DMS114 treated with DMSO at 0.1 percent for 48 hours (cell line): ENCODE results near the gene SLC35B1.
"Not testable (repeated sequence)": the region's sequence is repeated elsewhere in the genome, so short reads cannot be mapped to it uniquely, and the experiment has no call there.

Experiments
- DNase-seq: peaks from one replicate; lab custom pipeline; 2025; ENCODE audit not compliant: unreplicated experiment; lab: John Stamatoyannopoulos, UW

The SLC35B1 gene

DNA sequence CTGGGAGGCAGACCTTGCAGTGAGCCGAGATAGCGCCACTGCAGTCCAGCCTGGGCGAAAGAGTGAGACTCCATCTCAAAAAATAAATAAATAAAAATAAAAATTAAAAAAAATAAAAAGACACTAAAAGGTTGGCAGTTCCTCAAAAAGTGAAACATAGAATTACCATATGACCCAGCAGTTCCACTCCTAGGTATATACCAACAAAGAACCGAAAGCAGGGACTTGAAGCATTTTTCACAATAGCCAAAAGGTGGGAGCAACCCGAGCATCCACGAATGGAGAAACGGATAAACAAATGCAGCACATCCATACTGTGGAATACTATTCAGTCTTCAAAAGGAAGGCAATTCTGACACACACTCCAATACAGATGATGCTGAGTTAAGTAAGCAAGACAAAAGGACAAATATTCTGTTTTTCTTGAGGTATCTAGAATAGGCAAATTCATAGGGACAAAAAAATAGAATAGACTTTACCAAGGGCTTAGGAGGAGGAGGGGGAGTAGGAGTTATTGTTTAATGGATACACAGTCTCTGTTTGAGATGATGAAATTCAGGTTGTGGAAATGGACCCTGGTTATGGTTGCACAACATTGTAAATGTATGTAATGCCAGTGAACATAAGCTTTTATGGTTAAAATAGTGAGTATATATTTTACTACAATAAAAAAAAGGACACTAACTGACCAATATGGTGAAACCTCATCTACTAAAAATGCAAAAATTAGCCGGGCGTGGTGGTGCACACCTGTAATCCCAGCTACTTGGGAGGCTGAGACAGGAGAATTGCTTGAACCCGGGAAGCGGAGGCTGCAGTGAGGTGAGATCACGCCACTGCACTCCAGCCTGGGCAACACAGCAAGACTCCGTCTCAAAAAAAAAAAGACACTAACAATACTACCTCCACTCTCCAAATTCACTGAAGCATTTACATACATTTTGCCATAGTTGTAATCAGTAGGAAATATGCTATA is 27.0 kb upstream of the SLC35B1 start:
- DNase-seq = no peak

GRCh38 chr17:49731435-49731831 is 23.7 kb upstream of the SLC35B1 start:
- no peak for DNase-seq

- no peak for DNase-seq
These were observed 23.1 kb upstream of the SLC35B1 start for GRCh38 chr17:49730785-49731434.

GRCh38 chr17:49730078-49730784 is 22.5 kb upstream of the SLC35B1 start:
- DNase-seq = no peak

- no peak for DNase-seq
These were observed 21.3 kb upstream of the SLC35B1 start for GRCh38 chr17:49729069-49729468.

GRCh38 chr17:49728425-49728824 is 20.7 kb upstream of the SLC35B1 start:
- no peak for DNase-seq

GRCh38 chr17:49727380-49727779 is 19.6 kb upstream of the SLC35B1 start:
- no peak for DNase-seq

GRCh38 chr17:49725452-49726130 is 17.8 kb upstream of the SLC35B1 start:
- DNase-seq = no peak

GRCh38 chr17:49724552-49724951 is 16.8 kb upstream of the SLC35B1 start:
- not testable (repeated sequence) for DNase-seq

GRCh38 chr17:49723423-49723822 is 15.7 kb upstream of the SLC35B1 start:
- DNase-seq = no peak

DNA sequence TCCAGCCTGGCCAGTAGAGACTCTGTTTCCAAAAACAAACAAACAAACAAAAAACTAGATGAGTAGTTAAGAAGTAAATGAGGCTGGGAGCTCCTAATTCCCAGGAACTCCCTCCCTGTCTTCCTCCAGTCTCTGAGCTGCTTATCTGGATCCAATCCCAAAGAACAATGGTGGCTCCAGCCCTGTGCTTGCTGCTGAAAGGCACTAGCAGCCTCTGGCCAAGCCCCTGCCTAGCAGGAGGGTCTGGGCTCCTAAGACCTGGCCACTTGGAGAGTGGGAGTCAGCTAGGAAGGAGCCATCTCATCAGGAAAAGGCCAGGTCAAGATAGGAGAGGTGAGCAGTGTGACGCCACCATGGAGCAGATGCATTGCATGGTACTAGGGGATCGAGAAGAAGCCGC is 14.3 kb upstream of the SLC35B1 start:
- DNase-seq = no peak

- DNase-seq = no peak
These were observed 9.7 kb upstream of the SLC35B1 start for GRCh38 chr17:49717371-49717861.

- DNase-seq = no peak
These were observed 9.1 kb upstream of the SLC35B1 start for GRCh38 chr17:49716668-49717364.

DNA sequence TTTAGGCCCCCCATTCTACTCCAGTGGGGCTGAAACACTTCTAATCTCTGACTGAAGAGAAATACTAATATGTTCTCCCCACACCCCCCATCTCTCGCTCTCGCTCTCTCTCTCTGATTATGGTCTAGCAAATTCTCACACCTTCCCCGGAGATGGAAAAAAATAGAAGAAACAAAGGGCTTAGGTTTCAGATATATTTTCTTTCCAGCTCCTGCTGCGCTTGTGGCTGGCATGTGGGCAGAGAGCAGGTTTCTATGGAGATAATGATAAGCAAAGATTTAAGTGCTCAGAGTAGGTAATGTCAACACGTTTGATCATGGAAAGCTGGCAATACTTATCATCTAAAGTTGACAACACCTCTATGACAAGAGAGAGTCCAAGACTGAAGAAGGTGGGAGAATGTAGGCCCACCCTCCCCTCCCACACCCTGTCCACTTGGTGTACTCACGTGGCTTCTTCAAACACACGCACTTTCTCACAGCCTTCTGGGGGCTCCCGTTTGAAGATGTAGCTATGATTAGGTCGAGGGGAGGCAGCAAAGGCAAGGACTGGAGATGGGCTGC is 8.0 kb upstream of the SLC35B1 start:
- DNase-seq = no peak

GRCh38 chr17:49715216-49715615 is 7.5 kb upstream of the SLC35B1 start:
- DNase-seq = no peak

- DNase-seq = no peak
These were observed 885 bp upstream of the SLC35B1 start for GRCh38 chr17:49708515-49709183.

DNA sequence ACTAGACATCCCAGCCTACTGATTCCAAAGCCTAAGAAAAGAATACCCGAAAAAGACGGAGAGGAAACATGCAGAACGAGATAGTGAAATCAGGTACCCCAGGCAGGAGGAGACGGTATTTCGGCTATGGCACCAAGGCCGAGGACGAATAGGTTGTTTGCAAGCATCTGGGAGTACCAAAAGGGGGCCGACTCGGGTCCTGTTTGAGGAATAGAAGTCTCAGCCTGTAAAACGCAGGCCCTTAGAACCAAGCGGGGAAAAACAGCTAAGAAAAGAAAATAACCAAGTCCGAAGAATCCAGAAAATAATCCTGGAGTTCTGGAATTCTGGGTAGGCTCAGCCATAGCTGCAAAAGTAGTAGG is 537 bp downstream of the SLC35B1 start:
- DNase-seq = no peak

DNA sequence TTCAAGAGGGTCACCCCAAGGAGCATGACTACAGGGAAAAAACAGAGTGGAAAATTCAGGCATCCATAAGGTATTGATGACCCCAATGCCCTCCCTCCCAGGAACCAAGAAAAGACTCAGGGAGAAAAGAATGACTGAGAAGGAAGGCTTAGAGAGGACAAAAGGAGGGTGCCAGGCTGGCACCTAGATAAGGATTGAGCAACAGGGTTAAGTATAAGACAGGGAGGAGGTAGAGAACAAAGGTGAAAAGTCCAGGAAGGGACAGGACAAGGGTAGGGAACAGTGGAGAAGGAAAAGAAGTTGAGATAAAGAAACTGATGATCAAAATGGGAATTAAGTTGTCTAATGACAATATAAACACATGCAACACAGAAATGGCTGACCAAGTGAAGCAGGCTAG is 2.5 kb downstream of the SLC35B1 start:
- DNase-seq = no peak

- DNase-seq = peak; percentile 18
These were observed 4.0 kb downstream of the SLC35B1 start for GRCh38 chr17:49703557-49704277.
